Ovary (tissue), 3 donors: ENCODE measurements around the gene KIAA1328.

Experiments used
- CTCF ChIP-seq, 3 donors: fragments of 450-650 bp in 2 of 3; fragments of 200-600 bp in 1 of 3; IDR thresholded peaks; one replicate each; pipeline versions ENCODE4 v1.5.1 to v1.8.0; 2016 to 2022; ENCODE audit warnings: antibody characterized with exemption in 3 of 3, mild to moderate bottlenecking in 1 of 3
- POLR2A ChIP-seq: fragments of 450-650 bp; IDR thresholded peaks from one replicate; pipeline ENCODE4 v1.6.1; 2017; ENCODE audit warnings: antibody characterized with exemption, mild to moderate bottlenecking, moderate library complexity
- donor health status: DM: no; HTN: no; CAD: no.

GRCh38 chr18:36821681-36822080 is 7.2 kb upstream of the KIAA1328 start:
- TF ChIP-seq CTCF (IDR thresholded peaks at IDR 0.05) (no peak), POLR2A (no peak)
